WTC11 (cell line): ENCODE measurements around the gene CCDC15.

Source experiments
- ZBTB21 ChIP-seq: sonication (generic); formaldehyde crosslinking; IDR thresholded peaks from 2 replicates; pipeline ENCODE4 v1.8.1; 2023; ENCODE audit warnings: mild to moderate bottlenecking, missing genetic modification reagents, borderline replicate concordance
- TF ChIP-seq, protein P1 (sequence below): fragments of 200-600 bp; IDR thresholded peaks from 2 replicates; pipeline ENCODE4 v1.8.0; 2022; ENCODE audit warnings: antibody characterized with exemption

DNA sequence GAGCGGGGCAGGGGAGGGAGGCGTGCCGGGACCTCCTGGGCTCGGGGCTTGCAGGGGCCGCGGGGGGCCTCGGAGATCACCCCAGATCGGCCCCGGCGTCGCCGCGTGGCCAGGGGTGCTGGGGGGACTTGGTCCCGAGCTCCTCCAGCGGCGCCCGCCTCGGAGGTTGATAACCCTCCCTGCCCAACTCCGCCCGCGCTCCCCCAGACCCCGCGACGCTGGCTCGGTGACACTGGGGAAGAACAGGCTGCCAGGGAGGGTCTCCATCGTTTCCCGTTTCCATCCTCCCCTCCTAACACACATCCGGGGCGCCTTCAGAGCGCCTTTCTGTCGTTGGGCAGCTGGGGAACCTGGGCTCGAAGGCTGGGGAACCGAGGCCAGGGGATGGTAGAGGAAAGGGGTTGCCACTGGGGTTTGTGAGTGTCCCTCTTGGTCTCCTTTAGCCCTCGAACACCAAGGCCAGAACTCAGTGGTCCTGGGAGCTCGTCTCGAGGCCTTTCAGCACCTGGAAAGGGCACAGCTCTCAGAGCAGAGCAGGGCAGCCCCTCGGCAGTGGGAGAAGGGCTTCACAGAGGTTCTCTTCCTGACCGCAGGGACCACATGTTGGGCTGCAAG lies 109.5 kb downstream of the CCDC15 start:
- TF ChIP-seq, protein P1, sequence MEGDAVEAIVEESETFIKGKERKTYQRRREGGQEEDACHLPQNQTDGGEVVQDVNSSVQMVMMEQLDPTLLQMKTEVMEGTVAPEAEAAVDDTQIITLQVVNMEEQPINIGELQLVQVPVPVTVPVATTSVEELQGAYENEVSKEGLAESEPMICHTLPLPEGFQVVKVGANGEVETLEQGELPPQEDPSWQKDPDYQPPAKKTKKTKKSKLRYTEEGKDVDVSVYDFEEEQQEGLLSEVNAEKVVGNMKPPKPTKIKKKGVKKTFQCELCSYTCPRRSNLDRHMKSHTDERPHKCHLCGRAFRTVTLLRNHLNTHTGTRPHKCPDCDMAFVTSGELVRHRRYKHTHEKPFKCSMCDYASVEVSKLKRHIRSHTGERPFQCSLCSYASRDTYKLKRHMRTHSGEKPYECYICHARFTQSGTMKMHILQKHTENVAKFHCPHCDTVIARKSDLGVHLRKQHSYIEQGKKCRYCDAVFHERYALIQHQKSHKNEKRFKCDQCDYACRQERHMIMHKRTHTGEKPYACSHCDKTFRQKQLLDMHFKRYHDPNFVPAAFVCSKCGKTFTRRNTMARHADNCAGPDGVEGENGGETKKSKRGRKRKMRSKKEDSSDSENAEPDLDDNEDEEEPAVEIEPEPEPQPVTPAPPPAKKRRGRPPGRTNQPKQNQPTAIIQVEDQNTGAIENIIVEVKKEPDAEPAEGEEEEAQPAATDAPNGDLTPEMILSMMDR: no peak
- TF ChIP-seq ZBTB21 (CRISPR knock-in tag): no peak
